Heart left ventricle (tissue), 13 donors: ENCODE measurements around the gene SLX4.

Experiments
- CTCF ChIP-seq, 12 donors: fragments of 200-600 bp; sonication (generic) in 4 of 12; IDR thresholded peaks; one replicate each; pipeline versions ENCODE4 v1.5.0 to v1.8.0; 2018 to 2022; ENCODE audit warnings: antibody characterized with exemption in 12 of 12, mild to moderate bottlenecking in 5 of 12
- POLR2A ChIP-seq, 2 donors: fragments of 450-650 bp; IDR thresholded peaks; one replicate each; pipeline ENCODE4 v1.6.1; 2017; ENCODE audit warnings: antibody characterized with exemption in 2 of 2, mild to moderate bottlenecking in 2 of 2, moderate library complexity in 2 of 2
- donor health status: ischemic (EF 13 %, LVEDD 7.1; RV severe dilation, severe dysfunction).
- donor health status: DM: no; HTN: yes; CAD: no.
- donor health status: DM: no; HTN: no; CAD: no.
- donor health status: ischemic (EF 25% LVEDD 6.9; RV normal size, moderate dysfunction).
- donor health status: ischemic (EF 25% LVEDD 5.7; RV mildly dilated, moderate dysfunction).
- donor health status: ischemic (EF 35%, LVEDD 5.7; RV mildly dilated, moderate dysfunction).
- donor health status: nonischemic (EF 11% LVEDD 7.7; RV severe dilation, severe dysfunction).
- donor health status: DM: yes; HTN: yes; CAD: no.
- donor health status: PGD.
- donor health status: ischemic (EF 29% LVEDD 5.4; RV normal size, mild dysfunction).
- donor health status: nonischemic (EF 23%, LVEDD 6.1; RV moderate dilation, normal function).

GRCh38 chr16:3548859-3549258 is 62.5 kb downstream of the SLX4 start:
- TF ChIP-seq CTCF (IDR thresholded peaks at IDR 0.05), result no peak
- no peak for TF ChIP-seq POLR2A (IDR thresholded peaks at IDR 0.05)
